Smooth muscle cell (in vitro differentiated cells): Measurements from ENCODE around the gene STRN3. TPM values are rescaled to one million over a fixed set of nuclear protein-coding genes. Genes with fewer than 3 reads are reported as not detected.
"Not testable (repeated sequence)": the region's sequence is repeated elsewhere in the genome, so short reads cannot be mapped to it uniquely, and the experiment has no call there.

Experiments used
- DNase-seq: peaks from one replicate; lab custom pipeline; 2025; ENCODE audit not compliant: unreplicated experiment; lab: John Stamatoyannopoulos, UW
- H2AFZ ChIP-seq: fragments of 200-600 bp; sonication (generic); 2 replicates; pipeline ENCODE4 v1.6.0; 2016; ENCODE audit warnings: antibody characterized with exemption, low read depth, mild to moderate bottlenecking
- H3F3A ChIP-seq: fragments of 200-600 bp; sonication (generic); 2 replicates; pipeline ENCODE4 v1.6.0; 2017; ENCODE audit warnings: antibody characterized with exemption, low read depth
- H3K27ac ChIP-seq: fragments of 200-600 bp; sonication (generic); 2 replicates; pipeline ENCODE4 v1.5.1; 2016; ENCODE audit warnings: low read depth, mild to moderate bottlenecking
- H3K27me3 ChIP-seq: fragments of 200-600 bp; sonication (generic); 2 replicates; pipeline ENCODE4 v1.6.1; 2016; ENCODE audit warnings: low read depth, mild to moderate bottlenecking
- H3K36me3 ChIP-seq: fragments of 200-600 bp; sonication (generic); 2 replicates; pipeline ENCODE4 v1.5.1; 2016; ENCODE audit warnings: low read depth
- H3K4me1 ChIP-seq: fragments of 200-600 bp; sonication (generic); 2 replicates; pipeline ENCODE4 v1.5.1; 2016; ENCODE audit warnings: low read depth
- H3K4me2 ChIP-seq: fragments of 200-600 bp; sonication (generic); 2 replicates; pipeline ENCODE4 v1.6.0; 2016; ENCODE audit warnings: mild to moderate bottlenecking
- H3K4me3 ChIP-seq: fragments of 200-600 bp; sonication (generic); 2 replicates; pipeline ENCODE4 v1.5.1; 2016; ENCODE audit warnings: mild to moderate bottlenecking
- H3K79me2 ChIP-seq: fragments of 200-600 bp; sonication (generic); 2 replicates; pipeline ENCODE4 v1.6.0; 2016; ENCODE audit warnings: low read depth, mild to moderate bottlenecking
- H3K9ac ChIP-seq: fragments of 200-600 bp; sonication (generic); 2 replicates; pipeline ENCODE4 v1.6.0; 2016; ENCODE audit warnings: low read depth
- H3K9me3 ChIP-seq: fragments of 200-600 bp; sonication (generic); replicated peaks from 2 replicates; pipeline ENCODE4 v1.5.1; 2016; ENCODE audit warnings: low read depth
- H4K20me1 ChIP-seq: fragments of 200-600 bp; sonication (generic); 2 replicates; pipeline ENCODE4 v1.6.0; 2016; ENCODE audit warnings: low read depth
- CTCF ChIP-seq: fragments of 200-600 bp; sonication (generic); IDR thresholded peaks from 2 replicates; pipeline ENCODE4 v1.5.1; 2017; ENCODE audit warnings: borderline replicate concordance, mild to moderate bottlenecking, antibody characterized with exemption; ENCODE audit not compliant: insufficient read depth, poor library complexity, severe bottlenecking
- WGBS: methylation state at CpG from one replicate; pipeline ENCODE4 v1.1.7; 2016; ENCODE audit warnings: low lambda C conversion rate; 5-methylcytosine and 5-hydroxymethylcytosine counted together
- polyA plus RNA-seq: library from polyadenylated mRNA; unstranded; fragments of >200 nt; fragmentation: Nextera tagmentation; extraction: Ambion mirVana; gene quantifications from 2 replicates; pipeline ENCODE4 v1.2.1, GENCODE V29; 2016
- total RNA-seq: library from RNA; depleted of rRNA; stranded (reverse); fragments of >200 nt; gene quantifications from 2 replicates; pipeline ENCODE4 v1.2.3, GENCODE V29; 2014

The STRN3 gene
- total and polyA plus RNA-seq, 2 experiments from 2014 or later, result 6.8 to 43.6 TPM

GRCh38 chr14:30935445-30935844 is 90.7 kb downstream of the STRN3 start:
- Histone ChIP-seq H3K36me3 (peaks cover 23% of the 10 kb centered on the region), H4K20me1 (peaks cover 55% of the 10 kb centered on the region), H3K9me3 (no peaks in the 10 kb centered on the region), H3K27ac (no peak overlapping the region), H3K4me3 (no peak overlapping the region), H3K4me1 (no peaks in the 10 kb centered on the region), H3K4me2 (no peak overlapping the region), H3F3A (no peaks in the 10 kb centered on the region), H3K79me2 (peaks cover 39% of the 10 kb centered on the region), H3K9ac (no peak overlapping the region), H2AFZ (no peak overlapping the region), H3K27me3 (no peaks in the 10 kb centered on the region)
- no peak for TF ChIP-seq CTCF
- DNase-seq, result no peak
- WGBS, result 81% methylated on average over 2 of the region's 2 CpGs

- H3K4me1 ChIP-seq, H3K9ac ChIP-seq, DNase-seq, H3F3A ChIP-seq, H2AFZ ChIP-seq, H3K9me3 ChIP-seq, H3K4me3 ChIP-seq, H3K4me2 ChIP-seq, H3K27ac ChIP-seq, H3K27me3 ChIP-seq: not testable (repeated sequence)
- 98% methylated on average over 13 of the region's 13 CpGs for WGBS
- H4K20me1 ChIP-seq, result peaks cover 56% of the 10 kb centered on the region
- peaks cover 34% of the 10 kb centered on the region for H3K79me2 ChIP-seq
- H3K36me3 ChIP-seq, result peaks cover 23% of the 10 kb centered on the region
These were observed 92.2 kb downstream of the STRN3 start for GRCh38 chr14:30933937-30934336.

- no peak for TF ChIP-seq CTCF
- Histone ChIP-seq H3K9ac (no peak overlapping the region), H3K36me3 (peaks cover 13% of the 10 kb centered on the region), H3K4me1 (no peaks in the 10 kb centered on the region), H3K4me2 (no peak overlapping the region), H3K27ac (no peak overlapping the region), H4K20me1 (peaks cover 61% of the 10 kb centered on the region), H3K4me3 (no peak overlapping the region), H3K79me2 (peaks cover 36% of the 10 kb centered on the region), H2AFZ (no peak overlapping the region), H3K27me3 (no peaks in the 10 kb centered on the region), H3F3A (no peaks in the 10 kb centered on the region), H3K9me3 (no peaks in the 10 kb centered on the region)
- no peak for DNase-seq
These were observed 97.7 kb downstream of the STRN3 start for GRCh38 chr14:30928462-30928861.

GRCh38 chr14:30925254-30925653 is 100.9 kb downstream of the STRN3 start:
- H2AFZ ChIP-seq, result no peak overlapping the region
- peaks cover 38% of the 10 kb centered on the region for H3K79me2 ChIP-seq
- 95% methylated on average over 2 of the region's 2 CpGs for WGBS
- no peak overlapping the region for H3K9ac ChIP-seq
- H3K4me3 ChIP-seq, result no peak overlapping the region
- DNase-seq, result no peak
- H3F3A ChIP-seq, result no peaks in the 10 kb centered on the region
- H3K27ac ChIP-seq, result no peak overlapping the region
- H3K36me3 ChIP-seq, result peaks cover 14% of the 10 kb centered on the region
- TF ChIP-seq CTCF, result no peak
- H4K20me1 ChIP-seq, result peaks cover 58% of the 10 kb centered on the region
- H3K4me1 ChIP-seq, result no peaks in the 10 kb centered on the region
- no peaks in the 10 kb centered on the region for H3K27me3 ChIP-seq
- no peak overlapping the region for H3K4me2 ChIP-seq
- no peaks in the 10 kb centered on the region for H3K9me3 ChIP-seq
